NCI-H1417 treated with DMSO at 0.1 percent for 48 hours (cell line): ENCODE measurements around the gene FCGR2B.
"Not testable (repeated sequence)": the region's sequence is repeated elsewhere in the genome, so short reads cannot be mapped to it uniquely, and the experiment has no call there.

Source experiments
- DNase-seq: peaks from one replicate; lab custom pipeline; 2025; lab: John Stamatoyannopoulos, UW

Gene FCGR2B

DNA sequence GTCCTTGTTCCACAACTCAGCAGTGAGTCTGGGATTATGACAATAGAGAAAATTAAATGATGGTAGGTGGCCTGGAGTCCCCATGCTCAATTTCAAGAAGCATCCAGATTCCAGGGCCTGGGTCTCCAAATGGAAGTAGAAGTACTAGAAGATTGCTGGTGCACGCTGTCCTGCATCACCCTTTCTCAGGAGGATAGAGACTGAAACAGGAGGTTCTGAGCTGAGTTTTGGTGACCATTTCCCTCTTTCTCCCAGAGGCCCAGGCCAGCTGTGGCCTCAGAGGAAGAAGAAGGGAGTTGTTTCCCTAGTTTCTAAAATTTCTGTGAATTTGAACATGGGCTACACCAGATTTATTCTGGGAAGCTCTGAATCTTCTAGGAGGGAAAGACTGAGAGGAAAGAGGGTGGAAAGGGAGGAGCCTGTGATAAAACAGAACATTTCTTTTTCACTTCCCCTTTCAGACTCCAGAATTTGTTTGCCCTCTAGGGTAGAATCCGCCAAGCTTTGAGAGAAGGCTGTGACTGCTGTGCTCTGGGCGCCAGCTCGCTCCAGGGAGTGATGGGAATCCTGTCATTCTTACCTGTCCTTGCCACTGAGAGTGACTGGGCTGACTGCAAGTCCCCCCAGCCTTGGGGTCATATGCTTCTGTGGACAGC lies at the start of gene FCGR2B:
TSS of gene FCGR2B (plus strand) at position 460 of the 656 bp plus-strand sequence. CDS start at position 559, 99 bp downstream.
- not testable (repeated sequence) for DNase-seq

DNA sequence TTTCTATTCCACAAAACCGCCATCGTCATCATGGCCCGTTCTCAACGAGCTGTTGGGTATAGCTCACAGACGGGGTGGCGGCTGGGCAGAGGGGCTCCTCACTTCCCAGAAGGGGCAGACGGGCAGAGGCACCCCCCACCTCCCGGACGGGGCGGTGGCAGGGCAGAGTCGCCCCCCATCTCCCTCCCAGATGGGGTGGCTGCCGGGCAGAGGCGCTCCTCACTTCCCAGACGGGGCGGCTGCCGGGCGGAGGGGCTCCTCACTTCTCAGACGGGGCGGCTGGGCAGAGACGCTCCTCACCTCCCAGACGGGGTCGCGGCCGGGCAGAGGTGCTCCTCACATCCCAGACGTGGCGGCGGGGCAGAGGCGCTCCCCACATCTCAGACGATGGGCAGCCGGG lies 46.5 kb upstream of the FCGR2B start:
- not testable (repeated sequence) for DNase-seq

DNA sequence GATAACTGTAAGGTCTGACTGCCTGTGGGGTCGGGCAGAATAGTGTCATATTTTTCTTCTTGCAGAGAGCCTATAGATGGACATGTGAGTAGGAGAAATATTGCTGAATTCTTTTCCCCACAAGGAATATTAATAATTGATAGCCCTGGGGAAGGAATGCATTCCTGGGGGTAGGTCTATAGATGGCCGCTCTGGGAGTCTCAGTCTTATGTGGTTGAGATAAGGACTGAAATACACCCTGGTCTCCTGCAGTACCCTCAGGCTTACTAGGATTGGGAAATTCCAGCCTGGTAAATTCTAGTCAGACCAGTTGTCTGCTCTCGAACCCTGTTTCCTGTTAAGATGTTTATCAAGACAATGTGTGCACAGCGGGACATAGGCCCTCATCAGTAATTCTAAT lies 44.4 kb upstream of the FCGR2B start:
- DNase-seq = not testable (repeated sequence)

DNA sequence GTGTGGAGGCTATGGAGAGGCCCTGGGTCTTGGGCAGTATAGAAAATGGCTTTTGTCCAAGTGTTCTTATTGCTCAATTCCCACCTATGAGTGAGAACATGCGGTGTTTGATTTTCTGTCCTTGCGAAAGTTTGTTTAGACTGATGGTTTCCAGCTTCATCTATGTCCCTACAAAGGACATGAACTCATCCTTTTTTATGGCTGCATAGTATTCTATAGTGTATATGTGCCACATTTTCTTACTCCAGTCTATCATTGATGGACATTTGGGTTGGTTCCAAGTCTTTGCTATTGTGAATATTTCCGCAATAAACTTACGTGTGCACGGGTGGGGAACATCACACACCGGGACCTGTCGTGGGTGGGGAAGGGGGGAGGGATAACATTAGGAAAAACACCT lies 42.5 kb upstream of the FCGR2B start:
- DNase-seq = not testable (repeated sequence)

DNA sequence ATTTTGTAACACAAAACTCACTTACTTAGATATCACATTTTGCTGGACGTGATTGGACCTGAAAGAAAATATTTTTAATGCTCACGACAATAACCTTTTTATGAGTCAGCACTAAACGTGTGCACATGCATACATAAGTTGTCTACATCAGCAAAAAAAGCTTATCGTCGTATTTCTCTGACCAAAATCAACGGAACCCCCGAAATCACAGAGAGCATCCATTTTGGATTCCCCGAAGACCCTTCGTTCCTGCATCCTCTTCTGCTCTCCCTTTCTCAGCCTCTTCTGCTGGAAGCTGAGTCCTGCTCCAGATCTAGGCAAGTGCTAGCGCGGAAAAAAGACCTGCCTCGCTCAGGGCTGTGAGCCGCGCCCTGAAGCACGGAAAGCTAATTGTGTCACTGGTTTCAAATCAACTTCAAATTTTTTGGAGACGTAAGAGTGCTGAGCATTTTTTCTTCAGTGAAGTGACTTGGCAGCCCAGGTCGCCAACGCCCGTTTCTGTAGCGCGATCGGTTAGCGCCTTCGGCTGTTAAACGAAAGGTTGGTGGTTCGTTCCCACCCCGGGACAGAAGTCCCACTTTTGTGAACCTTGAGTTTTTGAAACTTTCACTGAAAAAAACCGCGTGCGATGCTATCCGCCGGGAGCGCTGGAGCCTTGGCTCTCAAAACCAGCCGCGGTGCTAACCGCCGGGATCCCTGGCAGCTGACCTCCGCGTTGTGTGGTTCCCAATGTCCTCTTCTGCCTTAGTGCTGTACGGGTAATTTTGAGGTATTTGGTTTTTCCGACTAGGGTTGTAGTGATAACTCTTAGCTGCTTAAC lies 41.6 kb upstream of the FCGR2B start:
- not testable (repeated sequence) for DNase-seq

DNA sequence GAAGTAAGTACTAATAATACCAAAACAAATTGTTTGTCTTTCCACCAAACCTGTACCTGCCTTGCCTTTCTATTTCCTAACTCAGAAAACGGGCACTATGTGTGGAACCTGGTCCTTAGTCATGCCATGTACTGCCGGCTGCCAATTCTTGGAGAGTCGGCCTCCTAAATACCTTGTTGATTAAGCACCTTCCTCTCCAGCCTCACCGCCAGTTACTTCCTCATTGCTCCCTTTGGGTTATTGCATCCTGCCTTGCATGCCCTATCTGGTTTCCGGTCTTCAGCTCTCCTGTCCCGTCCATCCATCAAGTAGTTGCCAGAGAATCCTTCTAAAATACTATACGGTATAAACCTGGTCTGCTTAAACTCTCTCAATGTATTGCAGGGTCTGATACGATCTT lies 40.9 kb upstream of the FCGR2B start:
- not testable (repeated sequence) for DNase-seq

DNA sequence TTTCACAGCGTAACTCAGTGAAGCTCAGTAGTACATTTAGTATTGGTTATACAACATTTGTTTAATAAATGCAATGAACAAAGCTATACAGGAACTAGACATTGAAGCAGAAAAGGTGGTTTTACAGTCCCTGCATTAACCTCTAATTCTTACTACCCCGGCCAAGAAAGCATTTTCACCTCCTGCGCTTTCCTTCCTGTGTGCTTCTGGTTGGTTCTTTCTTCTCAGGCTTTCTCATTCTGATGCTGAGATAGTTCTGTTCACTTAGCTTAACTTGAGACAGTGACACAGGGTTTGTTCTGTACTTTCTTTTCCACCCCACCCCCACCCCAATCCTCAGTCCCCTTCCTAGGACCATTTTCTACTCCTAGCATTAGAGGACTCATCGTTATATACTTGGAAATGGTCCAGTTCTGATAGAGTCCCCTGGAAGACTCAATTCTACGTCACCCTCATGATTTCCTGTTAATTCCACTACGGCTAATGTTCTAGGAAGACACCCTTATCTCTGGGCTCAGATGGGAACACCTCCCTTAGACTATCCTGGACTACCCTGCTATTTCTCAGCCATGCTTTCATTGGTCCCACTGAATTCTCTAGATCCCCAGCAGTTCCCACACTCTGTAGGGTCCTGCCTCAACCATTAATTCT lies 39.4 kb upstream of the FCGR2B start:
- DNase-seq = not testable (repeated sequence)

DNA sequence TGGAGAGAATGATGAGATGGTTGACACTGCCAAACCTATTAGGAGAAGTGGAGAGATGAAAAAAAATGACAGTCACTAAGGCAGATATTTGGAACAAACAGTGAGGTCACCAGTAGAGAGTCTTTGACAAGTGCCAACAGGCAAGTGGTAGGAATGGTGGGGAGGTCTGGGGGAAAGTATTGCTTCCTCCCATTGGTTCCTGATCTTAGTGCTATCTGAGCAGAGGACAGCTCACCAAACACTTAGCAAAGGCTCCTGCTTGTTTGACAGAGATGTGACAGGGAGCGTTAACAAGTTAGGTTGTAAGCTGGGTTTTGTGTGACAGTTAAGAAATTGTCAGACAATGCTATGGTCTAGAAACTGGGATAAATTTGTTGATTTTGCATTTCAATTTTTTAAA lies 38.3 kb upstream of the FCGR2B start:
- not testable (repeated sequence) for DNase-seq

DNA sequence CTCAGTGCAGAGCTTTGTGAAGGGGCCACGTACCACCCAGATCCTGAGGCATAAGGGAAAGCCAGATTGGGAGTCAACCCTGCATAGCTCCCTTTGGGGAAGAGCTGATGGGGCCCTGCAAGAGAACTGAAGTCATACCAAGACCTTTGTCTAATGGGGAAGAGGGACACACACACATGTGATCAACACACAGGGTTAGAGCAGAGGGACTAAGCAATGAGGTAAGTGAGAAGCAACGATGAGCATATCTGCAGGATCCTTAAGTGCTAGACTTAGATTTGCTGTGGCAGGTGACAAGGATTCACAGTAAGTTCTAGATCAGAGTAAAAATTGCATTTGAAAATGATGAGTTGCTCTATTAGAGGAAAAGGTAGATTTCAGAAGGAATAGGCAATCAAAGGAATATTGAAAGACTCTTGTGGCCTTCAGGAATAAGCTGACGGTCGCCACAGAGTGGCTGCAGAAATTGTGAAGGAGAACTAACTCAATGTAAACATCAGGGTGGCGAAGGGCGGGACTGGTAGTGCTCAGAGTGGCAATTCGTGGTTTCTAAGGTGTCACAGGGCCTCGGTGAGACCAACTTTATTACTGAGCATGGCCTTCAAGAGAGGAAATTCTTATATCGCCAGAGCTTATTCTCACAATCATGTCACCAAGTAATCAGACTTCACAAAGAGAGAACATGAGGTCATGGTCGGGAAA lies 36.3 kb upstream of the FCGR2B start:
- not testable (repeated sequence) for DNase-seq

DNA sequence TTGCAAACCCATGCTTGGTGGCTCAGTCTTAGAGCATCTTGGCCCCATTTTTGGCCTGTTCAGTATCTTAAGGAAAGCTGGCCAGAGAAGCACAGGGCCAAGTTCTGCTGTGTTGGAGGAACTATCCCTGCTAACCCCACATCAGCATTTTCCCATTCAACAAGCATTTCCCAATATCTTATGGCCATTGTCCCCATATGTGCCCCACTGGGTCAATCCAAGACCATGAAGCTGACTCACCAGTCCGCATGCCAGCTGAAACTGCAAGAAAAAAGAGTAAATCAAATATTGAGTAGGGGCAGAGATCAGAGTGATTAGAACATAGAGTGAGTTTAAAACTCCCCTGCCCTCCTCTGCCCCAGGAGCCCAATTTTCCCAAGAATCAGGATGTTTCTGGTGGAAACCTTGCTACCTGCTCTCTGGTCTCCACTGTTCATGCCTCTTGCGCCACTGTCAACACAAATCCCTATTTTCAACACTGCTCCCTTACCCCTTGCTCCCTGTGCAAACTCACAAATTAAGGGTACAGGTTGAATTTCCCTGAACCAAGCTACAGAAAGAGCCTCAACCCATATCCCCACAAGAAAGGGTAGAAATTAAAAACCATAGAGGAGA lies 32.7 kb upstream of the FCGR2B start:
- DNase-seq = not testable (repeated sequence)

DNA sequence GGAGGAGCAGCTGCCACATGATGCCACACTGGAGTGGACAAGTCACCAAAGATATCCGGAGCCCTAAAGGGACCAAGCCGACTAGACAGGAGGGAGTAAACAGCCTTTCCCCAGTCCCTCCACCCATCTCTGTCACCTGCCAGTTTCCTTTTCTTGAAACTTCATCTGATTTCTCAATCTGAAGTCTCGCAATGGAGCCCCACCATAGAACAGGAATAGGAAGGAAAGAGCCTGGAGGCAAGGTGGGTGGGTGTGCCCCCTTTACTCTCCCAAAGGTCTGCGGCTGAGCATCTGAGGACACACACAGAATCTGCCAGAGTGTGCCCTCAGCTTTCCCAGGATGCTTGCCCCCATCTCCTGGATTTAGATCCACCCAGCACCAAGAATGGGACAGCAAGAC lies 31.9 kb upstream of the FCGR2B start, which contains the start of gene FCGR3B:
TSS of gene FCGR3B (minus strand) at position 101 of the 400 bp plus-strand sequence. CDS start at position 19, 82 bp downstream.
- DNase-seq = no peak

DNA sequence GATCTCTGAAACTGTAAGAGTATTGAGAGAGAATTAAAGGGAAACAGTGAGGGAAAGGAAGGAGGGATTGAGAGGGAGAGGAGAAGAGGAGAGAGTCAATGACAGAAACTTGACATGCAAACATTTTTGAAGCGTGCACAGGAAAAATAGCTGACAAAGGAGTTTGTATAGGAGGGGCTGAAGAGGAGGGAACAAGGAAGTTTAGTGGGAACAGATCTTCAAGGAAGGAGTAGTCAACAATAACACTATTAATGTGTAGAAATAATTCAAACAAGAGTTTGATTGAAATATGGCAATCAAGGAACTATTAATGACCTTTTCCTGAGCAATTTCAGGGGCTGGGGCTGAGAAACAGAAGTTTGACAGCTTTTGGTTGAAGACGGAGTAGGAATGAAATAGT lies 27.9 kb upstream of the FCGR2B start:
- not testable (repeated sequence) for DNase-seq

DNA sequence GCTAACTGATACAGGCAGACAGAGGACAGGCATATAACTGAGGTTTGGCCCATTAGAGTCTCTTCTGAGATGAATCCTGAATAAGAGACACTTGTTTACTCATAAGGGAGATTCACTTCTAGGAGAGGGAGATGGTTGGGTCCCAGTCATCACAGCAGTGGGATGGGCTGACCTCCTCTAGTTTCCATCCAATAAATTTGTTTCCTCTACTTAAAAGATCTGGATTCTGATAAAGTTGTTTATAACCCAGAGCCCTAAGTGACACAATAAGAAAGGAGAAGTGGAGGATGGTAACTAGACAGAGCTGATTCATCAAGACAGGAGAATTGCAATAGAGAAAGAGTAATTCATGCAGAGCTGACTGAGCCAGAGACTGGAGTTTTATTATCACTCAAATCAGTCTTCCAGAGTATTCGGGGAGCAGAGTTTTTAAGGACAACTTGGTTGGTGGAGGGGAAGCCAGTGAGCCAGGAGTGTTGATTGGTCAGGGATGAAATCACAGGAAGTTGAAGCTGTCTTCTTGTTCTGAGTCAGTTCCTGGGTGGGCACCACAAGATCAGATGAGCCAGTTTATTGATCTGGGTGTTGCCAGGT lies 26.7 kb upstream of the FCGR2B start:
- not testable (repeated sequence) for DNase-seq

DNA sequence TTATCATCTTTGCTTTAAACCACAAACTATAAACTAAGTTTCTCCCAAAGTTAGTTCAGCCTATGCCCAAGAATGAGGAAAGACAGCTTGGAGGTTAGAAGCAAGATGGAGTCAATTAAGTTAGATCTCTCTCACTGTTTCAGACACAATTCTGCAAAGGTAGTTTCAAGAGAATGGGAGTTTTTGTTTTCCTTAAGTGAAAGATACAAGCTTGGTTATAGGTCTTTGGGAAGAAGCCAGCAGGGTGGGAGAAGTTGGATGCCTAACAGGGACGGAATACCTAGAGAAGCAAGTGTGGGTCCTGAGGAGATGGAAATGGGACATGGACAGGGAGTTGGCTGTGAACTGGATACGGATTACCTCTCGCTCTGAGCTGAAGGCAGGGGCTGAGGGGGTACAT lies 26.0 kb upstream of the FCGR2B start:
- DNase-seq = not testable (repeated sequence)

DNA sequence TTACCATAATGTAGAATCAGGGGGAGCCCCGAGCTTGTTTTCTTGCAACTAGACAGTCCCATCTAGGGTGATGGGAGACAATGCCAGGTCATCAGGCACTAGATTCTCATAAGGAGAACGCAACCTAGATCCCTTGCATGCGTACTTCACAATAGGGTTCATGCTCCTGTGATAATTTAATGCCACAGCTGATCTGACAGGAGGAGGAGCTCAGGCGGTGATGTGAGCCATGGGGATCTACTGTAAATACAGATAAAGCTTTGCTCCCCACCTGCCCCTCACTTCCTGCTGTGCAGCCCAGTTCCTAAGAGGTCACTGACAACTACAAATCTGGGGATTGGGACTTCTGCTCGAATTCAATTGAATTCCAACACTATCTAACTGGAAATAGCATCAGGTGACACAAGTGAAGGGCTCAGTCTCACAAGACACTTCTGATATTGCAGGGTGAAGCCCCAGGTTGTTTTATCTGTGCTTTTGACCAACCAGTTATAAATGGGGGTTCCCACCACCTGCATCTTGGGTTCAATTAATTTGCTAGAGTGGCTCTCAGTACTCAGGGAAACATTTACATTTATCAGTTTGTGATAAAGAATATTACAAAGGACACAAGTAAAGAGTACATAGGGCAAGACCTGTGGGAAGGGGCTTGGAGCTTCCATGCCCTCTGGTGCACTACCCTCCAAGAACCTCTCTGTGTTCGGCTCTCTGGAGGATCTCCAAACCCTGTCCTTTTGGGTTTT lies 24.5 kb upstream of the FCGR2B start:
- DNase-seq = not testable (repeated sequence)

DNA sequence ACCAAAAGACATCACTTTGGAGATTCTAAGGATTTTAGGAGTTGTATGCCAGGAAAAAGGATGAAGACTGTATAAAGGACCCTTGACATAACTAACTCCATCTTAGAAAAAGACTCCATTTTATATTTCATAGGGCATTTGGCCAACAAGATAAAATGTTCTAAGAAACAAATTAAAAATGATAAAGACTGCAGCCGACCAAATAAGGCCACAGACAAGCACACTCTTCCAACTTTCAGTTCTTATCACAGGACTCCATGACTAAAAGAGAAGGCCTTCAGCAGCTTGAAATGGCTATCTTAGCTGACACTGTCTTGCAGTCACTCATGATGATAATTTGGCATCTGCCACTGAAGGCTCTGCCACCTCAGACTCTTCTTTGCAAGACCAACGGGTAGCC lies 23.7 kb upstream of the FCGR2B start:
- not testable (repeated sequence) for DNase-seq

DNA sequence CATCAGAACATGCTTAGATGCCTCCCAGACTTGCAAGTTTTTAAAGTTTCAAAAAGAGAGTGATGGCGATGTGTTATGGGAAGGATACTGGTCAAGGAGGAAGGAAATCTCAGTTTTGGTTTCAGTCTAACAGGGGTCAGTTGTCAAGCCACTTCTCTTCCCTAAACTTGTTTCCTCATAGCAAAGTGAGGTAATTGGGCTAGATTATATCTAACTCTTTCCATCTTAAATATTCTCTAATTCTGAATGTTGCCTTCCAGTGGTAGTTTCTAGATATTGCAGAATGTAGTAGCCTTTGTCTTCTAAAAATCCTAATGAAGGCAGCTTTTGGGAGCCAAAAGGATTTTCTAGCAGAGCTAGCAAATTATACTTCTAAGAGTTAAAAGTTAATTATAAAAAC lies 20.2 kb upstream of the FCGR2B start:
- DNase-seq = not testable (repeated sequence)

DNA sequence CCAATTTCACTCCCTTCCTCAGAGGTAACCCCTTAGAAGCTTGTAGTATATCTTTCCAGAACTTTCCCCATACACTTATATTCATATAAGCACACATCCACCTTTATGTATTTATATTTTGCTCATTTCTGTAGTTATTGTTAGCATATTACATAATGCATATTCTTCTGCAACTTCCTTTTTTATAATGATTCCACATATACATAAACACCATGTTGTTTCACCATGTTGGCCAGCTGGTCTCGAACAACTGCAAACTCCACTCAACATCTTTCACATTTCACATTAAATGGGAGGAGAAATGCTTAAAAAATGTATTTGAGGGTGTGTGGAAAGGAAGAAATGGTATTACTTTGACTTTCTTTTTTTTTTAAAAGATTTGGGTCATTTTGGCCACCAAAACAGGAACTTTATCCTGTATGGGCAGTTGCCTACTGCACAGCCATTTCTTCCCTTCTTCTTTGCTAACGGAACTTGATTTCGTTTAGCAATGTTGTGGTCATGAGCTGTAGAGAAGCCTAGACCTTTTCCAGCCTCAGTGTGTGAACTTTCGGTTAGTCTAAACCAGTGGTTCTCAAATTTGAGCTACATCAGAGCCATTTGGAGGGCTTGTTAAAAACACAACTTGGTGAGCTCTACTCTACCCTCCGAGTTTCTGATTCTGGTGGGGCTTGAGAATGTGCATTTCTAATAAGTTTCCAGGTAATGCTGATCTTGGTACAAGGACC lies 19.3 kb upstream of the FCGR2B start:
- not testable (repeated sequence) for DNase-seq

DNA sequence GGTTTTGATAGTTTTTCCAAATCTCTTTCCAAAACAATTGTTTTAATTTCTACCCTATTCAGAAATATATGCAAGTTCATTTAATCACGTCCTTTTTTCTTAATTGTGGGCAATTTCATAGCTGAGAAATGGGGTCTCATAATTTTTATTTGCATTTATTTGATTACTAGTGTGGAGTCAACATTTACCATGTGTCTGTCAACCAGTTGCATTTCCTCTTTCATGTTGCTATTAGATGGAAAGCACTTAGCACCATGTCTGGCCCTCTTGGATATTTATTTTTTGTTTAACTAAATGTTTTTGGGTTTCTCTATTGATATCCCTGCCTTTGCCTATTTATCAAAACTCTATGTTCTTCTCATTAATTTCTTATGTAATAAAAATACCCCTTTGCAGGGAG lies 18.1 kb upstream of the FCGR2B start:
- DNase-seq = not testable (repeated sequence)
